ENCODE results near the gene CKLF. TPM values are rescaled to one million over a fixed set of nuclear protein-coding genes. Genes with fewer than 3 reads are reported as not detected.
"Not testable (repeated sequence)": the region's sequence is repeated elsewhere in the genome, so short reads cannot be mapped to it uniquely, and the experiment has no call there.

The CKLF gene
- total RNA-seq, 1 experiment from 2014 or later: 47.9 TPM

DNA sequence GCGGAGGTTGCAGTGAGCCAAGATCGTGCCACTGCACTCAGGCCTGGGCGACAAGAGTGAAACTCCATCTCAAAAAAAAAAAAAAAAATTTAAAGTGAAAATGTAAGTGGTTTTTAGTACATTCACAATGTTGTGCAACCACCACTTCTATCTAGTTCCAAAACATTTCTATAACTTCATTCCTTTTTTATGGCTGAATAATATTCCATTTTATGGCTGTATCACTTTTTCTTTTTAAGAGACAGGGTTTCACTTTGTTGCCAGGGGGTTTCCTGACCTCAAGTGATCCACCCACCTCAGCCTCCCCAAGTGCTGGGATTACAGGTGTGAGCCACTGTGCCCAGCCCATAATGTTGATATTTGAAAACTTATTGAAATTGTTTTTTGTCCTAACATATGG lies 40.4 kb downstream of the CKLF start:
- intact Hi-C loops (cut with micrococcal nuclease): no loop called here
- DNase-seq: no peak
- ChIA-PET CTCF (no interaction called here), POLR2A (ENCODE audit: unreplicated experiment) (no interaction called here)
- Histone ChIP-seq H3K9me2 (replicated peaks; ENCODE audit: low read length) (no peaks in the 10 kb centered on the region), H2AFZ (ENCODE audit: low read length) (no peak overlapping the region), H3K27me3 (ENCODE audit: low read length) (no peaks in the 10 kb centered on the region), H3K9me3 (ENCODE audit: low read length) (no peaks in the 10 kb centered on the region), H3K4me2 (ENCODE audit: low read length) (no peak overlapping the region), H3K79me2 (ENCODE audit: low read length) (no peaks in the 10 kb centered on the region), H3K4me1 (ENCODE audit: insufficient read depth, low read length) (no peaks in the 10 kb centered on the region), H3F3A (ENCODE audit: low read length, unreplicated experiment) (no peaks in the 10 kb centered on the region), H3K36me3 (ENCODE audit: low read depth, low read length) (no peaks in the 10 kb centered on the region), H4K20me1 (ENCODE audit: low read length) (no peaks in the 10 kb centered on the region), H3K4me3 (ENCODE audit: low read length) (no peak overlapping the region), H3K27ac (ENCODE audit: low read length) (no peak overlapping the region), H3K9ac (ENCODE audit: low read length) (no peak overlapping the region)
- TF ChIP-seq EZH2phosphoT487 (IDR thresholded peaks at IDR 0.05; ENCODE audit: borderline replicate concordance, low read length): no peak
- TF ChIP-seq, protein P1, sequence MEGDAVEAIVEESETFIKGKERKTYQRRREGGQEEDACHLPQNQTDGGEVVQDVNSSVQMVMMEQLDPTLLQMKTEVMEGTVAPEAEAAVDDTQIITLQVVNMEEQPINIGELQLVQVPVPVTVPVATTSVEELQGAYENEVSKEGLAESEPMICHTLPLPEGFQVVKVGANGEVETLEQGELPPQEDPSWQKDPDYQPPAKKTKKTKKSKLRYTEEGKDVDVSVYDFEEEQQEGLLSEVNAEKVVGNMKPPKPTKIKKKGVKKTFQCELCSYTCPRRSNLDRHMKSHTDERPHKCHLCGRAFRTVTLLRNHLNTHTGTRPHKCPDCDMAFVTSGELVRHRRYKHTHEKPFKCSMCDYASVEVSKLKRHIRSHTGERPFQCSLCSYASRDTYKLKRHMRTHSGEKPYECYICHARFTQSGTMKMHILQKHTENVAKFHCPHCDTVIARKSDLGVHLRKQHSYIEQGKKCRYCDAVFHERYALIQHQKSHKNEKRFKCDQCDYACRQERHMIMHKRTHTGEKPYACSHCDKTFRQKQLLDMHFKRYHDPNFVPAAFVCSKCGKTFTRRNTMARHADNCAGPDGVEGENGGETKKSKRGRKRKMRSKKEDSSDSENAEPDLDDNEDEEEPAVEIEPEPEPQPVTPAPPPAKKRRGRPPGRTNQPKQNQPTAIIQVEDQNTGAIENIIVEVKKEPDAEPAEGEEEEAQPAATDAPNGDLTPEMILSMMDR (conservative IDR thresholded peaks at IDR 0.05; ENCODE audit: low read depth, low read length): no peak
- TF ChIP-seq EZH2 (IDR thresholded peaks at IDR 0.05; ENCODE audit: low read length, unreplicated experiment): no peak
- no peak for ATAC-seq
- BruUV-seq (replicated peaks): no TSS peak

DNA sequence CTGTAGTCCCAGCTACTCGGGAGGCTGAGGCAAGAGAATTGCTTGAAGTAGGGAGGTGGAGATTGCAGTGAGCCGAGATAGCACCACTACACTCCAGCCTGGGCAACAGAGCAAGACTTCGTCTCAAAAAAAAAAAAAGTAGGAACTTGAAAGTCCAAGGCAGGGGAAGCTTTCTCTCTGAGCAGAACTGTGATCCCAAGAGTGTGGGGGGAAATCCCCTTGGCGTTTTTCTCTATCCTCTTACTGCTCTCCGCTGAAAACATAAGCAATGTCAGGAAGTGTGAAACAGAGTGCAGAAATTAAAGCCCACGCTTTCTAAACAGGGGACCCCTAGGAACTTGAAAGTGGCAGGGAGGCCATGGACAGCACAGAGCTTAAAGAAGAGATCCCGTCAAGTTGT lies 42.4 kb downstream of the CKLF start:
- DNase-seq (no peak), ATAC-seq (no peak)
- Histone ChIP-seq H3K4me3 (ENCODE audit: low read length) (no peak overlapping the region), H4K20me1 (ENCODE audit: low read length) (no peaks in the 10 kb centered on the region), H3K27ac (ENCODE audit: low read length) (no peak overlapping the region), H3K27me3 (ENCODE audit: low read length) (no peaks in the 10 kb centered on the region), H3F3A (ENCODE audit: low read length, unreplicated experiment) (no peaks in the 10 kb centered on the region), H3K4me2 (ENCODE audit: low read length) (no peak overlapping the region), H3K79me2 (ENCODE audit: low read length) (no peaks in the 10 kb centered on the region), H3K4me1 (ENCODE audit: insufficient read depth, low read length) (no peaks in the 10 kb centered on the region), H3K36me3 (ENCODE audit: low read depth, low read length) (no peaks in the 10 kb centered on the region), H3K9me2 (replicated peaks; ENCODE audit: low read length) (no peaks in the 10 kb centered on the region), H3K9me3 (ENCODE audit: low read length) (no peaks in the 10 kb centered on the region), H2AFZ (ENCODE audit: low read length) (no peak overlapping the region), H3K9ac (ENCODE audit: low read length) (no peak overlapping the region)
- ChIA-PET POLR2A (ENCODE audit: unreplicated experiment) (no interaction called here), CTCF (no interaction called here)
- TF ChIP-seq, protein P1 (conservative IDR thresholded peaks at IDR 0.05; ENCODE audit: low read depth, low read length): no peak
- no peak for TF ChIP-seq EZH2phosphoT487 (IDR thresholded peaks at IDR 0.05; ENCODE audit: borderline replicate concordance, low read length)
- TF ChIP-seq EZH2 (IDR thresholded peaks at IDR 0.05; ENCODE audit: low read length, unreplicated experiment): no peak
- intact Hi-C loops (cut with micrococcal nuclease): no loop called here
- no TSS peak for BruUV-seq (replicated peaks)

DNA sequence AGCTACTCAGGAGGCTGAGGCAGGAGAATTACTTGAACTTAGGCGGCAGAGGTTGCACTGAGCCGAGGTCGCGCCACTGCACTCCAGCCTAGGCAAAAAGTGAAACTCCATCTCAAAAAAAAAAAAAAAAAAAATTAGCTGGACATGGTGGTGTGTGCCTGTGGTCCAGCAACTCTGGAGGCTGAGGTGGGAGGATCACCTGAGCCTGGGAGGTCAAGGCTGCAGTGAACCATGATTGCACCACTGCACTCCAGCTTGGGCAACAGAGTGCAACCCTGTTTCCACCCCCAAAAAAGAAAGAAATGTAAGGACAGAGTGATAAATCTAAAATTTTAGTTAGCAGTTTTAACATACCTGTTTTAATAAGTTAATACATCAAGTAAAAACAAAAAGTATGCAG lies 44.2 kb downstream of the CKLF start:
- H3K79me2 ChIP-seq (ENCODE audit: low read length); intact Hi-C loops (cut with micrococcal nuclease); CTCF ChIA-PET; H3K4me3 ChIP-seq (ENCODE audit: low read length); ATAC-seq; DNase-seq; BruUV-seq (replicated peaks); H3K4me2 ChIP-seq (ENCODE audit: low read length); H3K9ac ChIP-seq (ENCODE audit: low read length); H4K20me1 ChIP-seq (ENCODE audit: low read length); H2AFZ ChIP-seq (ENCODE audit: low read length); H3K27ac ChIP-seq (ENCODE audit: low read length); H3F3A ChIP-seq (ENCODE audit: low read length, unreplicated experiment); H3K4me1 ChIP-seq (ENCODE audit: insufficient read depth, low read length); H3K27me3 ChIP-seq (ENCODE audit: low read length); H3K36me3 ChIP-seq (ENCODE audit: low read depth, low read length); H3K9me3 ChIP-seq (ENCODE audit: low read length); POLR2A ChIA-PET (ENCODE audit: unreplicated experiment); H3K9me2 ChIP-seq (replicated peaks; ENCODE audit: low read length): not testable (repeated sequence)
